NCI-H2171 (cell line): ENCODE measurements around the gene CCDC192.

ENCODE experiments used
- DNase-seq: peaks from one replicate; lab custom pipeline; 2025; lab: John Stamatoyannopoulos, UW

CCDC192 gene

GRCh38 chr5:127923804-127924570 lies 220.8 kb downstream of the CCDC192 start:
- no peak for DNase-seq

GRCh38 chr5:127924606-127925005 lies 221.4 kb downstream of the CCDC192 start:
- no peak for DNase-seq

- no peak for DNase-seq
Measured at GRCh38 chr5:127925916-127926315, 222.7 kb downstream of the CCDC192 start.

- no peak for DNase-seq
Measured at GRCh38 chr5:127926974-127927373, 223.8 kb downstream of the CCDC192 start.

- DNase-seq = no peak
Measured at GRCh38 chr5:127928053-127928452, 224.9 kb downstream of the CCDC192 start.

GRCh38 chr5:127930311-127930710 lies 227.1 kb downstream of the CCDC192 start:
- DNase-seq = no peak

- DNase-seq = no peak
Measured at GRCh38 chr5:127931396-127931795, 228.2 kb downstream of the CCDC192 start.

- no peak for DNase-seq
Measured at GRCh38 chr5:127933348-127933747, 230.2 kb downstream of the CCDC192 start.

- no peak for DNase-seq
Measured at GRCh38 chr5:127934791-127935256, 231.6 kb downstream of the CCDC192 start.

- DNase-seq = no peak
Measured at GRCh38 chr5:127935398-127935797, 232.2 kb downstream of the CCDC192 start.

GRCh38 chr5:127936439-127936972 lies 233.3 kb downstream of the CCDC192 start:
- no peak for DNase-seq

- DNase-seq = peak; percentile 85
Measured at GRCh38 chr5:127938746-127939145, 235.6 kb downstream of the CCDC192 start.

GRCh38 chr5:127940854-127941253 lies 237.7 kb downstream of the CCDC192 start:
- no peak for DNase-seq

- peak; percentile 54 for DNase-seq
Measured at GRCh38 chr5:127941646-127942045, 238.5 kb downstream of the CCDC192 start.

- no peak for DNase-seq
Measured at GRCh38 chr5:127942246-127943060, 239.3 kb downstream of the CCDC192 start.

- DNase-seq = no peak
Measured at GRCh38 chr5:127943061-127943371, 239.8 kb downstream of the CCDC192 start.

- DNase-seq = no peak
Measured at GRCh38 chr5:127944125-127944524, 240.9 kb downstream of the CCDC192 start.

- no peak for DNase-seq
Measured at GRCh38 chr5:127947941-127948340, 244.8 kb downstream of the CCDC192 start.

GRCh38 chr5:127950707-127951391 lies 247.7 kb downstream of the CCDC192 start:
- DNase-seq = peak; percentile 40

GRCh38 chr5:127951791-127952190 lies 248.6 kb downstream of the CCDC192 start:
- DNase-seq = no peak

- no peak for DNase-seq
Measured at GRCh38 chr5:127957183-127957582, 254.0 kb downstream of the CCDC192 start.

- DNase-seq = no peak
Measured at GRCh38 chr5:127957701-127958239, 254.6 kb downstream of the CCDC192 start.
